Astrocyte (in vitro differentiated cells and primary cell): ENCODE results near the gene P2RY12.

Experiments
- CTCF ChIP-seq: IDR thresholded peaks from 2 replicates; pipeline ENCODE4 v1.5.1; 2011; ENCODE audit warnings: low read depth, mild to moderate bottlenecking, inconsistent platforms, low read length, moderate library complexity; ENCODE audit not compliant: insufficient read depth
- EZH2 ChIP-seq: IDR thresholded peaks from 2 replicates; pipeline ENCODE4 v1.6.1; 2012; ENCODE audit warnings: mild to moderate bottlenecking, low read length, inconsistent platforms; ENCODE audit not compliant: insufficient read depth

GRCh38 chr3:151322511-151322910 lies 62.0 kb downstream of the P2RY12 start:
- TF ChIP-seq EZH2 (no peak), CTCF (no peak)
